Left lobe of liver (tissue), 2 donors: ENCODE data around the gene OCRL. TPM values are rescaled to one million over a fixed set of nuclear protein-coding genes. Genes with fewer than 3 reads are reported as not detected.

Source experiments
- ATAC-seq: fragments of 200-7000 bp; cut with Tn5 transposase; one replicate; pipeline ENCODE4 v1.9.1; 2020; ENCODE audit warnings: mild to moderate bottlenecking, moderate library complexity
- DNase-seq: peaks from one replicate; pipeline ENCODE4 v3.0.0-alpha.2; 2020; ENCODE audit warnings: low spot score
- total RNA-seq: library from RNA; stranded (reverse); gene quantifications from one replicate; pipeline ENCODE4 v1.2.1, GENCODE V29; 2021
- donor health status: DM: no; HTN: no; CAD: no; lungs with moderate emphysema.
- donor health status: DM: no; HTN: yes; CAD: no.

Gene OCRL
- total RNA-seq, 1 donor from 2014 or later, result 7.5 TPM

GRCh38 chrX:129581904-129582303, 41.8 kb downstream of the OCRL start:
- DNase-seq, result no peak
- ATAC-seq, result no peak

- ATAC-seq (no peak), DNase-seq (no peak)
Measured at GRCh38 chrX:129585167-129585566, 45.1 kb downstream of the OCRL start.

GRCh38 chrX:129585691-129586090, 45.6 kb downstream of the OCRL start:
- ATAC-seq, result no peak
- DNase-seq, result no peak

- ATAC-seq (no peak), DNase-seq (no peak)
Measured at GRCh38 chrX:129586446-129586845, 46.4 kb downstream of the OCRL start.

- DNase-seq (no peak), ATAC-seq (no peak)
Measured at GRCh38 chrX:129590596-129590995, 50.5 kb downstream of the OCRL start.

- no peak for ATAC-seq
- no peak for DNase-seq
Measured at GRCh38 chrX:129593137-129593536, 53.1 kb downstream of the OCRL start.

GRCh38 chrX:129594781-129595180, 54.7 kb downstream of the OCRL start:
- ATAC-seq, result no peak
- no peak for DNase-seq

- ATAC-seq, result no peak
- DNase-seq, result no peak
Measured at GRCh38 chrX:129596077-129596476, 56.0 kb downstream of the OCRL start.

GRCh38 chrX:129597905-129598304, 57.8 kb downstream of the OCRL start:
- no peak for DNase-seq
- no peak for ATAC-seq

- ATAC-seq (no peak), DNase-seq (no peak)
Measured at GRCh38 chrX:129599499-129599898, 59.4 kb downstream of the OCRL start.

- DNase-seq, result no peak
- peak; percentile 34 for ATAC-seq
Measured at GRCh38 chrX:129599996-129600395, 59.9 kb downstream of the OCRL start.

GRCh38 chrX:129600981-129601424, 60.9 kb downstream of the OCRL start:
- no peak for DNase-seq
- ATAC-seq, result peak; percentile 47

- DNase-seq (peak; percentile 50), ATAC-seq (peak; percentile 77)
Measured at GRCh38 chrX:129606918-129607317, 66.9 kb downstream of the OCRL start.

GRCh38 chrX:129608496-129608895, 68.4 kb downstream of the OCRL start:
- no peak for ATAC-seq

GRCh38 chrX:129609395-129609794, 69.3 kb downstream of the OCRL start:
- DNase-seq (no peak), ATAC-seq (no peak)

More at GRCh38 chrX:129608496-129608895, 68.4 kb downstream of the OCRL start:
- no peak for DNase-seq

- ATAC-seq, result no peak
Measured at GRCh38 chrX:129612396-129612795, 72.3 kb downstream of the OCRL start.

GRCh38 chrX:129613596-129613995, 73.5 kb downstream of the OCRL start:
- no peak for DNase-seq
- ATAC-seq, result no peak

More at GRCh38 chrX:129612396-129612795, 72.3 kb downstream of the OCRL start:
- no peak for DNase-seq

- ATAC-seq (no peak), DNase-seq (no peak)
Measured at GRCh38 chrX:129614481-129615255, 74.6 kb downstream of the OCRL start.

- ATAC-seq (no peak), DNase-seq (no peak)
Measured at GRCh38 chrX:129617420-129617819, 77.4 kb downstream of the OCRL start.

GRCh38 chrX:129618997-129619396, 78.9 kb downstream of the OCRL start:
- ATAC-seq (no peak), DNase-seq (no peak)

- ATAC-seq (no peak), DNase-seq (no peak)
Measured at GRCh38 chrX:129622757-129623301, 82.8 kb downstream of the OCRL start.

- ATAC-seq (no peak), DNase-seq (no peak)
Measured at GRCh38 chrX:129626026-129626425, 86.0 kb downstream of the OCRL start.

- ATAC-seq (no peak), DNase-seq (no peak)
Measured at GRCh38 chrX:129629837-129630236, 89.8 kb downstream of the OCRL start.
